ENCODE results near the gene CORIN.

GRCh38 chr4:47839259-47839658, 1.4 kb upstream of the CORIN start:
- TF ChIP-seq CTCF (conservative IDR thresholded peaks at IDR 0.05; ENCODE audit: low read depth in 2 of 2) (peak; percentile 49 to 53; a peak in 3 of 4 replicates), POLR2AphosphoS5 (IDR thresholded peaks at IDR 0.05; ENCODE audit: low read depth) (no peak), EZH2 (IDR thresholded peaks at IDR 0.05; ENCODE audit: low read depth, unreplicated experiment) (no peak), JUNB (IDR thresholded peaks at IDR 0.05; ENCODE audit: unreplicated experiment) (no peak), ETS1 (IDR thresholded peaks at IDR 0.05) (no peak), REST (IDR thresholded peaks at IDR 0.05; ENCODE audit: unreplicated experiment) (no peak), EZH2phosphoT487 (IDR thresholded peaks at IDR 0.05; ENCODE audit: unreplicated experiment) (no peak)

All from GM23338 (cell line).